Medulla oblongata (tissue), 1 donor: ENCODE data around the gene HMGCS2.

ENCODE experiments used
- DNase-seq: peaks from one replicate; pipeline ENCODE4 v3.0.0-alpha.2; 2015; ENCODE audit errors: extremely low spot score

The HMGCS2 gene

DNA sequence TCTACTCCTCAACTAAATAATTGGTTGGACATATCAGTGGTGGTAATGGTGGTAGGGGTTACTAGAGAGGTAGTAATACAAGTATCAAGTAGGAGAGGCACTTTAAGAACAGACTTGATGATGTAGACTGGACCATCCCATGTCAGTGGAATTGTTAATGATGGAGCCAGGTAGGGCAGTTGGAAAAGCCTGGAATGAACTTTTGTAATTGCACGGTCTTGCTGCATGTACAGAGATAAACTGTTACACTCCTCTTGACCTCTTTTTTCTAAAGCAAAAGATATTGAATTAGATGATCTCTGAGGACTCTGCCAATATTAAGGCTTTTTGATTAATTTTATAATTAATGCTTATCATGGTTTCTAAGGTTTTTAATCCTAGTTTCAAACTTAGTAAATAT, 5.8 kb downstream of the HMGCS2 start:
- DNase-seq: no peak

DNA sequence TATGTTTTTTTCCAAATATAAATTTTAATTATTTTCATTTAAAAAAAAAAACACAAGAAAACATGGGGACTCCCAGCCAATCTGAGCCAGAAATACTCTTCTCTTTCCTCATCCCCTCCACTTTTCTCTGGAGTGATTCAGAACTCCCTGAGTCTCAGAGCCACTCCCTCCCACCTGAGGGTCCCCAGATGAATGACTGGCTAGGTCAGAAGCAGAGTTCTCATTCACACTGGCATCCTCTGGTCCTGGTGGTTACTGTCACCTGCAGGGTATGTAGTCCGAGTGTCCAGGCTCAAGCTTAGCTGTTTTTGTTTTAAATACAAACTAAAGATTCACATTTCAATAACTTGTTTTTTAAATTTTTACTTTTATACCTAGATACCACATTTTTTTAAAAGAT, 6.3 kb downstream of the HMGCS2 start:
- DNase-seq: no peak

DNA sequence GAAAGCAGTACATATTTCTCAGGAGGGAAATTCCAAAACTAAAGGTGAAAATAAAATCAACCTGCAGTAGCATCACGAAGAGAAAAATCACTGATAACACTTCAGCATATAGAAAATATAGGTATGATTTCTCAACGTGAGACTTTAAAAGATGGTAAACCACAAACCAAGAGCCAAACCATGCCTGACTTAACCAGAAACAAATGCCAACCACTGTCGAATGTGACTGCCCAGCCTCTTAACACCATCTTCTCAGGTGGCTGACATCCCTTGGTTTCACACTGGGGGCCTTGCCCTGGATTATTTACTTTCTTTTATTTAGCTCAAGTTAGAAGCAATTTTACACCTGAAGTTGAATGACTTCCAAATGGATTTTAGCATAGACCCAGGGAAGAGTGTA, 10.1 kb downstream of the HMGCS2 start:
- DNase-seq: no peak

DNA sequence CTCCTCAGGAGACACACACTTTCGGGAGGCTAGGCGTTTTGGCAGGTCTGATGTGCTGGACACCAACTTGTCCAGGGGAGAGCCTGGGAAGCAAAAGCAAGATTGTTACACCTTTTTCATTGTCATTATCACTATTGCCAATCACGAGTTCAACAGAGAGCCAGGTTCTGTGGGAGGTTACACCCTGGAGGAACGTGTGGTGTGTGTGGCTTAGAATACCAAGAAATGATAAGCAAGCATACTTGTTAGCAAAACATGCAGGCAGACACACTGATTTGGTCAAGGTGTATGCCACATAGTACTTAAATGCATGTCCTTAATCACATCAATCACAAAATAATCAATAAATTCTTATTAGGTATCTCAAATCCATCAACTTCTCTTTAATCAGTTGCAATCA, 16.1 kb downstream of the HMGCS2 start:
- no peak for DNase-seq

DNA sequence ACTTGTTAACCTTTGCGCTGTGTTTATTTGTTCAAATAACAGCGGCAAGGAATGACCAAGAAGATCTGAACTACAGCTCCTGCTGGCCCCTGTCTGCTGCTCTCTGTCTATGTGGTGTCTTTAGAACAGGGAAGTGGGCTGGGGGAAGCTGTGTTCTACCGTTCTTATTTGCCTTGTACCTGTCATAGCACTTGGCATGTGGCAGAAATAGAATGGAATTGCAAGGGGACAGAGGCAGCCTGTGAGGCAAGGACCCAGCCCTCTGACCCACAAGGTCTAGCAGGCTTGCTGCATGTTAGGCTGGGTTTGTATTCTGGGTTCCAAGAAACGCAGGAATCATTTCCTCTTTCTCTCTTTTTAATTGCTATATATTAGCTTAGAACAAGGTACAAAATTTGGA, 20.7 kb downstream of the HMGCS2 start:
- DNase-seq: no peak

DNA sequence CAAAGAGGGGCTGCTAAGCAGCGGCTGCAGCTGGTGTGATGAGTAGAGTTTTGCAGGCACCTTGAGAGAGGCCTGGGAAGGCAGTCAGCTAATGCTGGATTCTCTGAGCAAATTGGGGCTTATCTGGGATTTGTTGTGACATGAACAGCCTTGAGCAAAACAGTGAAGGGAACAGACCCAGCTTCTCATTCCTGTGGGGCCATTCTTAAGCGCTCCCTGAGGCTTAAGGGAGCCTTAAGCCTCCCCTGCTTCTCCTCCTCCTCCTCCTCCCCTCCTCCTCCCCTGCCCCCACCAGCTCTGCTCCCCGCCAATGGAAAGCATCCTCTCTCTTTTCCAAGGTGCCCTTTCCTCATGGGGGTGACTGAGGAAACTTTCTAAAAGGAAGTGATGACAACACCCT, 21.3 kb downstream of the HMGCS2 start:
- DNase-seq: no peak

DNA sequence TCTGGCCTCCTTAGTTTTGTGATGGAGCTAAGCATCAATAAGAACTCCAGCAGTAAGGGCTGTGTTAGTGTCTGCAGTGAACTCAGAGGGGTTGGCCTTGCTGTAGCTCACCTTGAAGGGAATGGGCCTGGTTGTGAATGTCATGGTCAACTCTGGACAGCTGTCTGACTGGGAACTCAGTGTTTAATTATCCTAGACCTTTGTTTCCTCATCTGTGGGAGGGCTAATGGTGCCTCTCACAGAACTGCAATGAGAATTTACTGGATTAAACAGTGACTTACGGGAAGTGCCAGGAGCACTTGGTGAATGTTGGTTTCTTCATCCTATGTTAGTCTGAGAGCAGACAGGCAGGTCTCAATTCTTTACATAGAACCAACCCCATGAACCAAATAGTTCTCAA, 23.7 kb downstream of the HMGCS2 start:
- no peak for DNase-seq

DNA sequence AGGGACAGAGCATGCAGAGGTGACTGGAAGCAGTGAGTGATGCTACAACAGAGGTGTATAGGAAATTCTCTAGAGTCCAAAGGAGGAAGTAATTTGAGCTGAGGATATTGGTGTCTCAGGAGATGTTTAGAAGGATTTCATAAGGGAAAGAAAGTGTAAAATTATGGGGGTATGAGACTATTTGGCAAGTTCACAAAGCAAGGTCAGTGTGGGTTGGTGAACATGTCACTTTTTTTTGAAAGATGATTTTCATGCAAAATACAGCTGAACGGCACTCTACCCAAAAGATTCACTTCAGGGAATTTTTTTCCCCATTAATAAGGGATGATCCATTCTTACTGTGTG, 24.1 kb downstream of the HMGCS2 start:
- no peak for DNase-seq

DNA sequence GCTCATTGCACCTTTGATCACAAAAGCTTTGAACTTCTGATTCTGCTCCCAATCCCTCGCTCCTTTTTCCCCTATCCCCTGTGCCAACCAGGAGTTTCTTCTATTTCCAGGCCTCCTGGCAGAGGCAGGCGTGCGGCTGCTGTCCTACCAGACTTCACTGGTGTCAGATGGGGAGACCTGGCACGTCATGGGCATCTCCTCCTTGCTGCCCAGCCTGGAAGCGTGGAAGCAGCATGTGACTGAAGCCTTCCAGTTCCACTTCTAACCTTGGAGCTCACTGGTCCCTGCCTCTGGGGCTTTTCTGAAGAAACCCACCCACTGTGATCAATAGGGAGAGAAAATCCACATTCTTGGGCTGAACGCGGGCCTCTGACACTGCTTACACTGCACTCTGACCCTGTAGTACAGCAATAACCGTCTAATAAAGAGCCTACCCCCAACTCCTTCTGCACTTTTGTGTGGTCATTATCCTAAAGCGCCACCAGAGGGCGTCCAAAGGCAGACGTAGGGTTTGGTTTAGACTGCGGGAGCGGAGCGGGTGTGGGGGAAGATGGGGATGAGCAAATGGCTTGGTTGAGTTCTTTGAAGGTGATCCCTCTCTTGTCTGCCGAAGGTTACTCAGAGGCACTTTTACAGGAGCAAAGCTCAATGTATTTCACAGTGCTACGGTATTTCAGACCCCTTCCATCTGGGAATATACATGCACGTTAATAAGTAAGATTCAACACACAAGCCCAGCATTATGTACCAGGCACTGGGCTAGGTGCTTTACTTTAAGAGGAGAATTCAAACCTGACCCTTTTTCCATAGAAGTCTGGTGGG, 24.7 kb downstream of the HMGCS2 start:
- DNase-seq: peak; percentile 92

DNA sequence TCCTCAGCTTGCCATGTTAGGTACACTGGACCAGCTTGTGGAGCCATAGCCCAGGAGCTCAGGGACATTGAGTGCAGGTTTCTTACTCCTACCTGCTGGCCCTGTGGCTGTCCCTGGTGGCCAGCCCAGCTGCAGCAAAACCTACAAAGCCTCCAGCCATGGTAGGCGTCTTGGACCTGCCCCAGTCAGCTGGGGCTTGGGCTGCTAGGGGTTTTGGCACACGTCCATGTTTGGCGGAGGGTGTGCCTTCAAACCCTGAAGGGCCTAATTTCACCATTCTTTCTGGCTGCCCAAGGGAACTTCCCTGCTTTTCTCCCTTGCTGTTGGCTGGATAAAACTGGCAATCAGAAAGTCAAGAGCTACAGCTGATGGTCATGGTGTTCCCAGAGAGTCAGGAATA, 25.4 kb downstream of the HMGCS2 start:
- no peak for DNase-seq

DNA sequence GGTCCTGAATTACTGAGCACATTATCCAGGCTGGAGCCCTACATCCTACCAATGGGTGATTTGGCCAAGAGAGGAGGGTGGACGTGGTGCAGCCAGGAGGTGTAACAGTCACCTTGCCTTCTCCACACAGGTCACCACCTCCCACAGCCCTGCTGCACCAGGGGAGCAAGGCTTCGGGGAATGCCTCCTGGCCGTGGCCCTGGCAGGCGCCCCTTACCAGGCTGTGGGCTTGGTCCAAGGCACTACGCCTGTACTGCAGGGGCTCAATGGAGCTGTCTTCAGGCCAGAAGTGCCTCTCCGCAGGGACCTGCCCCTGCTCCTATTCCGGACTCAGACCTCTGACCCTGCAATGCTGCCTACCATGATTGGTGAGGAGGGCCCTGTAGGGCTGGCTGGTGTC, 26.0 kb downstream of the HMGCS2 start:
- no peak for DNase-seq

DNA sequence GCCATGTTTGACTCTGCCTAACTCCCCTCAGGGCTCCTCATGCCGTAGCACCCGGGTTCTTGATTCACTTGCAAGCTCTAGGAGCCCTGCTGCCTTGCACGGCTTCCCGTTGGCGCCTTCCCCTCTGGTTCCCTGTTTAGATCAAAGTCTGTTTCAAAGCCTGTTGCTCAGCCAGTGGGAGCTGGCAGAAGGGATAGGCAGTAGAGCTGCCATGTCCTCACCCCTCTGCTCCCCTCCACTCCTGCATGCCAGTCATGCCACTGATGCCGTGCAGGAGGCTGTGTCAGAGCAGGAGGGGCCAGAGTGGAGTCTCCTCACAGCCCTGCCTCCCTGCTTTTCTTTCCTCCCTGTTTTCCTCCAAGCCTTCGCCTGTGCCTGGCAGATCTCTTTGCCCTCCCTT, 26.5 kb downstream of the HMGCS2 start:
- peak; percentile 34 for DNase-seq

DNA sequence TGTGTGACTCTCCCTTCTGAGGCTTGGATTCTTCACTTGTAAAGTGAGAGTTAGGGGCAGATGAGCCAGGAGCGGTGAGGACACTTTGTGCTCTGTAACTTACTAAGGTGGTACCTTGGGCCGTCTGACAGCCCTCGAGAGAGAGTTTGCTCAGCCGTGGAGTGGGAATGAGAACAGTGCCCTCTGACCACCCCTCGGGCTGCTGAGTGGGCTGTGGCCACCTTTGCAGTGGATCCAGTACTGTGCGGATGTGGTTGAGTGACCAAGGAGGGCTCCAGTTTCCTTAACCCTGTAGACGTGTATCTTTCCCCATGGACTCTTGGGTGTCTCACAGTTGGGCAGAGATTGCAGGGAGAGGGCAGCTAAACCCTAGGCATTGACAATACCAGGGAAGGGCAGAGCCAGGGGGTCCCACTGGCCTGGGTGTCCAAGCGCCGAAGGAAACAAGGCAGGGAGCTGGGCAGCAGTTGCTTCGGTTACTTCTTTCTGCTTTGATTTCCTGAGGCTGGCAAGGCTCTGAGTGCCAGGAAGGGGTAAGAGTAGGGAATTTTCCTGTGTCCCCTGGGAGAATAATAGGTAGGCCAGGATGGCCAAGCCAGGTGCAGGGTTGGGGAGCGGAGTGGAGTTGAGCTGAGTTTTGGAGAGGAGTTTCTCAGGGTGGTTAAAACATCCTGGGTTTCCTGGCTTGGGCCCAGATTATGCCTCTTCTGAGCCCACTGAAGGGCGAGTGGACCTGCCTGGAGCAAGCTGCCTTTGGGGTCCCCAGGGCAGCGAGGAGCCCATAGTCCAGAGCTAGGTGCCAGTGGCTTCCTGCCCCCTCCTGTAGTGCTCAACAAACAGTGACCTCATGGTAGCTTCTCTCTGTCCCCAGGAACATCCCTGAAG, 27.6 kb downstream of the HMGCS2 start:
- DNase-seq: no peak

DNA sequence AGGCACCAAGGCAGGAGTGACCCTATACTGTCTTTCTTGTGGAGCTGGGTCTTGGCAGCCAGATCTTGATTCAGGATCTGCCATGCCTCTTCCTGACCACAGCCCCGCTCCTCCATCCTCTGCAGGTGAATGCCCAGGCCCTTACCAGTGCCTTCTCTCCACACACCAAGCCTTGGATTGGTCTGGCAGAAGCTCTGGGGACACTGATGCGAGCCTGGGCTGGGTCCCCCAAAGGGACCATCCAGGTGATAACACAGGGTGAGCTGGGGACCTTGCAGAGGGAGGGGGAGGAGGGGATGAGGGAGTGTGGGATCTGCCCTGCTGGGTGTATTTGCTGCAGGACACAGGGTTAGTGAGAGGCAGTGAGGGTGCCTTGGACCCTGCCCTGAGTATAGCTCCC, 28.4 kb downstream of the HMGCS2 start:
- no peak for DNase-seq

DNA sequence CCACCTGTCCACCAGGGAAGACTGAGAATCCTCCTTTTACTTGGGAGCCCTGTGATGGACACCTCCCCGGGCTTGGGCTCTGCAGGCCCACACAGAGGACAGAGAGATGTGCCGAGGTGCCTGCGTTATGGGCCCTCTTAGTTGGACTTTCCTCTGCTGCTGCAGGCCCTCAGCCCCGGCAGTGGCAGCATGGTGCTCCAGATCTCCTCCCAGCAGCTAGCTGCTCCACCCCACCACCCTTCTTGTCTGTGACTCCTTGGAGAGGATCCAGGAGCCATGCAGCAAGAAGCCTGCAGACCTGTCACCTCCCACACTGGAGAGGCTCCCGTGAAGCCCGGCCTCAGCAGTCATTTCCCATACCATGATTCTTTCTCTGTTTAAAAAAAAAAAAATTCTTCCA, 29.6 kb downstream of the HMGCS2 start:
- no peak for DNase-seq

DNA sequence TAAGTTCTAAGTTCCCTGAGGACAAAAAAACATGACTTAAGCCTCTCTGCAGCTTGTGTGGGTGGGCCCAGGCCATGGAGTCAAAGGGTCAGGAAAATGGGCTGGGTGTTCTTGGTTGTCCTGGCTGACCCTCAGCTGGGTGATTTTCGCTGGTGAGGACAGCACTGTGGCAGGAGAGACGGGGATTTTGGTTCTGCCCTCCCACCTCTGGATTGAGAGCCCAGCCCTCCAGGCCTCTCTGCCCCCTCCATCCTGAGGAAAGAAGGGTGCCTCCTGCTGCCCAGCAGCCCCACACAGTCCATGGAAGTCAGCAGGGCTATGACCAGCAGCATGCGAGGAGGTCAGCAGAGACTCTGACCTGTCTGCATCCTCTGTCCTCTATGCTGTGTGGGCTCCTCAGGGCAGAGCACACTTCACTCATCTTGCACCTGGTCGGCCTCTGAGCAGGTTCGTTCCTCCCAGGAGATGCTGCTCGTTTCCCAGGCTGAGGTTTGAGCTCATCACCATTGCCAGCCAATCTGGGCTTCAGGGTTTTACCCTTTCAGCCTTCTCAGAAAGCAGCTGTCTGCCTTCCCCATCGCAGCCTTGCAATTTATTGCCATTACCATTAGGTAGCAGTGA, 30.5 kb downstream of the HMGCS2 start:
- no peak for DNase-seq

DNA sequence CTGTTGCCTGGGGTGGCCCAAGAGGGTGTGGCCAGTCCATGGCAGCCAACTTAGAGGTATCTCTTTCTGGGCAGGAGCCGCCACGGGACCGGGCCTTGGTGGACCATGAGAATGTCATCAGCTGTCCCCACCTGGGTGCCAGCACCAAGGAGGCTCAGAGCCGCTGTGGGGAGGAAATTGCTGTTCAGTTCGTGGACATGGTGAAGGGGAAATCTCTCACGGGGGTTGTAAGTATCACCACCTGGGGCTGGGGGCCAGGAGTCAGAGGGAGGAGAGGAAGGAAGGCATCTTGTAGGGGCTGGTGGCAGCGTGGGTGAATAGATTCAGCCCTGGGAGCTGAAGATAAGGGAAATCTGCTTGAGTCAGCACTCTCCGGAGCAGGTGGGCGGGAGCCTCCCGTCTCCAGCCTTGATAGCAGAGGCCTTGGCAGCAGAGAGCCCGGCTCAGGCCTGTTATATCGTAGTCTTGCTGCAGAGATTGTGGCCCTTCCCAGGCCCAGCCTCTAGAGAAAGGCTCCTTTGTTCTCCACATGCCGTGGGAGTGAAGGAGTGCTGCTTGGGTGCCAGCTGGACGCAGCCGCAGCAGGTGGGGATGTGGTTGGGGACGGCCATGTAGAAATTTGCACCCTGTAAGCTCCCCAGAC, 31.5 kb downstream of the HMGCS2 start:
- peak; percentile 79 for DNase-seq

DNA sequence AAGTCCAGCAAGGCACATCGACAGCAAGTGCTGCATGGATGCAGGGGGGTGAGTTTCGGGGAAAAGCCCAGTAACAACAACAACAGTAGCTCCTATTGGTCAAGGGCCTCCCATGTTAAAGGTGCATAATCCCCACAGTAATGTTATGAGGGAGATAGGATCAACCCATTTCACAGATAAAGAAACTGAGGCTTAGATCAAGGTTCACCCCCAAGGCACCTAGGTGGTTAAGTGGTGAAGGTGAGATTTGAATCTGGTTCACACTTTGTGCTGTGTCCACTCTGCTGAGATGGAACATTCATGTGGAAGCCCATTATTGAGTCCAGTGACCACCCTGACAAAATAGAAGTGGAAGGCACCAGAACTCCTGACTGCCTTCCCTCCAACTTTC, 32.1 kb downstream of the HMGCS2 start:
- DNase-seq: no peak

DNA sequence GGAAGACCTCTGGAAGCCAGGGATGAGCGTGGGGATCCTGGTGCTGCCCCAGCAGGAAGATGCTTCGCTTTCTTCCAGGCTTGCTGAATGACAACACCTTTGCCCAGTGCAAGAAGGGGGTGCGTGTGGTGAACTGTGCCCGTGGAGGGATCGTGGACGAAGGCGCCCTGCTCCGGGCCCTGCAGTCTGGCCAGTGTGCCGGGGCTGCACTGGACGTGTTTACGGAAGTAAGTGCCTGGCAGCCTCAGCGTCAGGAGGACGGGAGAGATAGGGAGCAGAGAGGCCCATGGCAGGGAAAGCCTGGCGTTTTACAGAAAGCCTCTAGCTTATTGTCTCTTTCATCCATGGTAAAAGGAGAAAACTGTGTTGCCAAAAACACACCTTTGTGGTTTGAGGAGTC, 33.5 kb downstream of the HMGCS2 start:
- DNase-seq: peak; percentile 72

DNA sequence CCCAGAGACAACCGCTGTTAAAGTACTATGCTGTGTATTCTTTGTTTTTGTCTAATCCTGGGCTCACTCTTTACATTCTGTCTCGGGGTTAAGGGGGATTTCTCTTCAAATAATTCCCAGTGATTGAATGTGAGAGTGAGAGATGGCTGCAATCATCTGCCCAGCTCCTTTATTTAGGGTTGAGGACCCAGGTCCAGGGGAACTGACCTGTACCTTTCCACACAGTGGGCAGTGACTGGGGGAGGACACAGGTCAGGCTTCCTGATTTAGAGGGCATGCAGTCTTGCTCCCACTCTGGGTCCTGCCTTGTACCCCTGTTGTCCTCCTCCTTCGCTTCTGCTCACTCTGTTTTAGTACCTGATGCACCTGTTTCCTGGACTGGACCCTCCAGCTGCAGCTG, 35.0 kb downstream of the HMGCS2 start:
- no peak for DNase-seq

DNA sequence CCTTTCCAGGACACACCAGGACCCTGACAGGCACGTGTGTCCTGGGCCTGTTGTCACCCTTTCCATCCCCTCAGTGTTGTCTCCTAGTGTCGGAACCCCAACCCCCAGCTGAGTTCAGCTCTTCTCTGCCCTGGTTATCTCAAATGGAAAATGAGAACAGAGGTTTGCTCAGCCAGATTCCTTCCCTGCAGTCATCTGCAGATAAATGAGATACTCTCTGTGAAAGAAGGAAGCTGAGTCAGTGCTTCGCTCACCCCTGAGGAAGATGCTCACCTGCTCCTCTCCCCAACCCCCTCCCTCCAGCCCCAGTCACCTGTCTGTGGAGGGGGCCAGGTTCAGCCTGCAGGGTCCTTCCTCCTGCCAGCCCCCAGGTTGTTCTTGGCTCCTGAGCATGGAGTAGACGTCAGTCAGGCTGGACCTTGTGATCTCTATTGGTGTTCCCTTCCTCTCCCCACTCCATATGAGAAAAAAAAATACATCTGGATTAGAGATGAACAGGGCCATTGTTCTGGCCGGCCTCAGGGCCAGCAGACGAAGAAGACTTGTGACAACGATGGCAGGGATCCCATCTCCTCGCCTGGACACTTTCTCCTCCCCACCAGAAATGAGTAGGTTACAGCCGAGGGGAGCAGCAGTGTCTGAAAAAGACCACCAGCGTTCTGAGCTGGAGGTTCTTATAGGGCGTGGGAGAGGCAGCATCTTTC, 36.1 kb downstream of the HMGCS2 start:
- DNase-seq: peak; percentile 91
